Measurements from ENCODE around the gene HBA2. TPM values are rescaled to one million over a fixed set of nuclear protein-coding genes. Genes with fewer than 3 reads are reported as not detected.
"Not testable (repeated sequence)": the region's sequence is repeated elsewhere in the genome, so short reads cannot be mapped to it uniquely, and the experiment has no call there.

HBA2 gene
- total RNA-seq, 1 donor from 2014 or later = 0.57 TPM

GRCh38 chr16:200388-200787 lies 27.7 kb downstream of the HBA2 start:
- Mint-ChIP-seq H3K9me3 (no peaks in the 10 kb centered on the region), H3K4me1 (ENCODE audit: low read depth) (no peaks in the 10 kb centered on the region), H3K36me3 (ENCODE audit: low read depth) (peaks cover 24% of the 10 kb centered on the region), H3K27me3 (ENCODE audit: insufficient read depth) (no peaks in the 10 kb centered on the region), H3K4me3 (no peak overlapping the region), H3K27ac (no peak overlapping the region)
- intact Hi-C loops (cut with micrococcal nuclease) = no loop called here
- no peak for DNase-seq (ENCODE audit: low spot score)

GRCh38 chr16:203246-203645 lies 30.6 kb downstream of the HBA2 start:
- peaks cover 28% of the 10 kb centered on the region for H3K36me3 Mint-ChIP-seq (ENCODE audit: low read depth)
- no peaks in the 10 kb centered on the region for H3K9me3 Mint-ChIP-seq
- H3K4me3 Mint-ChIP-seq = no peak overlapping the region
- no peak overlapping the region for H3K27ac Mint-ChIP-seq
- no peak for DNase-seq (ENCODE audit: low spot score)
- peaks cover 10% of the 10 kb centered on the region for H3K4me1 Mint-ChIP-seq (ENCODE audit: low read depth)
- intact Hi-C loops (cut with micrococcal nuclease) = no loop called here
- no peaks in the 10 kb centered on the region for H3K27me3 Mint-ChIP-seq (ENCODE audit: insufficient read depth)

- H3K9me3 Mint-ChIP-seq; H3K27me3 Mint-ChIP-seq (ENCODE audit: insufficient read depth); intact Hi-C loops (cut with micrococcal nuclease); DNase-seq (ENCODE audit: low spot score); H3K27ac Mint-ChIP-seq; H3K4me1 Mint-ChIP-seq (ENCODE audit: low read depth); H3K4me3 Mint-ChIP-seq: not testable (repeated sequence)
- H3K36me3 Mint-ChIP-seq (ENCODE audit: low read depth) = peaks cover 33% of the 10 kb centered on the region
Observed at GRCh38 chr16:204046-204445, 31.4 kb downstream of the HBA2 start.

GRCh38 chr16:209359-209758 lies 36.7 kb downstream of the HBA2 start:
- H3K4me3 Mint-ChIP-seq; H3K9me3 Mint-ChIP-seq; H3K27me3 Mint-ChIP-seq (ENCODE audit: insufficient read depth); intact Hi-C loops (cut with micrococcal nuclease); DNase-seq (ENCODE audit: low spot score); H3K4me1 Mint-ChIP-seq (ENCODE audit: low read depth): not testable (repeated sequence)
- Mint-ChIP-seq H3K27ac (peak overlapping the region; percentile 40), H3K36me3 (ENCODE audit: low read depth) (peaks cover 28% of the 10 kb centered on the region)

GRCh38 chr16:211631-212180 lies 39.0 kb downstream of the HBA2 start:
- DNase-seq (ENCODE audit: low spot score); H3K9me3 Mint-ChIP-seq; H3K4me3 Mint-ChIP-seq; H3K4me1 Mint-ChIP-seq (ENCODE audit: low read depth); H3K27me3 Mint-ChIP-seq (ENCODE audit: insufficient read depth); H3K27ac Mint-ChIP-seq; intact Hi-C loops (cut with micrococcal nuclease): not testable (repeated sequence)
- H3K36me3 Mint-ChIP-seq (ENCODE audit: low read depth) = peaks cover 24% of the 10 kb centered on the region

- Mint-ChIP-seq H3K4me1 (ENCODE audit: low read depth) (no peaks in the 10 kb centered on the region), H3K9me3 (no peaks in the 10 kb centered on the region), H3K27me3 (ENCODE audit: insufficient read depth) (no peaks in the 10 kb centered on the region), H3K27ac (no peak overlapping the region), H3K36me3 (ENCODE audit: low read depth) (peaks cover 23% of the 10 kb centered on the region), H3K4me3 (no peak overlapping the region)
- DNase-seq (ENCODE audit: low spot score) = no peak
- intact Hi-C loops (cut with micrococcal nuclease) = no loop called here
Observed at GRCh38 chr16:212999-213398, 40.3 kb downstream of the HBA2 start.

- H3K4me1 Mint-ChIP-seq (ENCODE audit: low read depth) = peaks cover 8% of the 10 kb centered on the region
- intact Hi-C loops (cut with micrococcal nuclease) = no loop called here
Observed at GRCh38 chr16:220021-220420, 47.3 kb downstream of the HBA2 start.

More at GRCh38 chr16:220021-220420, 47.3 kb downstream of the HBA2 start:
- Mint-ChIP-seq H3K4me3 (no peak overlapping the region), H3K9me3 (no peaks in the 10 kb centered on the region), H3K27ac (no peak overlapping the region), H3K36me3 (ENCODE audit: low read depth) (peaks cover 25% of the 10 kb centered on the region), H3K27me3 (ENCODE audit: insufficient read depth) (no peaks in the 10 kb centered on the region)
- no peak for DNase-seq (ENCODE audit: low spot score)

Other genes with a start within 250 kb of the HBA2 start
- gene POLR3K, start 119.3 kb upstream of the HBA2 start, total RNA-seq = 90.6 and 91.3 TPM in 2 replicates
- 98.9 and 101 TPM in 2 replicates for gene SNRNP25, start 119.0 kb upstream of the HBA2 start, total RNA-seq
- gene RHBDF1, start 100.2 kb upstream of the HBA2 start, total RNA-seq = 0.52 and 0.96 TPM in 2 replicates
- 73.9 and 77.5 TPM in 2 replicates for gene MPG, start 94.7 kb upstream of the HBA2 start, total RNA-seq
- gene NPRL3, start 34.2 kb upstream of the HBA2 start, total RNA-seq = 51.5 and 51.8 TPM in 2 replicates
- gene HBZ, start 20.2 kb upstream of the HBA2 start, total RNA-seq = not detected in 2 replicates
- gene HBM, start 6.9 kb upstream of the HBA2 start, total RNA-seq = not detected in 2 replicates
- gene HBA1, start 3.8 kb downstream of the HBA2 start, total RNA-seq = not detected in 2 replicates
- 0.54 and 0.88 TPM in 2 replicates for gene HBQ1, start 7.6 kb downstream of the HBA2 start, total RNA-seq
- gene LUC7L, start 56.6 kb downstream of the HBA2 start, total RNA-seq = 77.7 and 83.0 TPM in 2 replicates
- 18.0 and 21.2 TPM in 2 replicates for gene FAM234A, start 61.9 kb downstream of the HBA2 start, total RNA-seq
- 0.18 and 0.29 TPM in 2 replicates for gene RGS11, start 103.1 kb downstream of the HBA2 start, total RNA-seq
- gene ARHGDIG, start 107.7 kb downstream of the HBA2 start, total RNA-seq = not detected in 2 replicates
- gene PDIA2, start 110.3 kb downstream of the HBA2 start, total RNA-seq = not detected in 2 replicates
- gene AXIN1, start 179.8 kb downstream of the HBA2 start, total RNA-seq = 28.1 and 30.3 TPM in 2 replicates
- gene MRPL28, start 197.7 kb downstream of the HBA2 start, total RNA-seq = 110 and 115 TPM in 2 replicates
- 35.7 and 36.3 TPM in 2 replicates for gene PGAP6, start 209.1 kb downstream of the HBA2 start, total RNA-seq
- gene NME4, start 224.3 kb downstream of the HBA2 start, total RNA-seq = 57.2 and 58.7 TPM in 2 replicates
- 18.0 and 20.1 TPM in 2 replicates for gene DECR2, start 229.0 kb downstream of the HBA2 start, total RNA-seq